Measurements from ENCODE around the gene HNRNPU. TPM values are rescaled to one million over a fixed set of nuclear protein-coding genes. Genes with fewer than 3 reads are reported as not detected.

HNRNPU gene
- total and polyA plus RNA-seq, 2 of the 13 experiments (the other 11 are each of a cell fraction or from before 2014, with no cell fraction given), result 101 to 508 TPM

DNA sequence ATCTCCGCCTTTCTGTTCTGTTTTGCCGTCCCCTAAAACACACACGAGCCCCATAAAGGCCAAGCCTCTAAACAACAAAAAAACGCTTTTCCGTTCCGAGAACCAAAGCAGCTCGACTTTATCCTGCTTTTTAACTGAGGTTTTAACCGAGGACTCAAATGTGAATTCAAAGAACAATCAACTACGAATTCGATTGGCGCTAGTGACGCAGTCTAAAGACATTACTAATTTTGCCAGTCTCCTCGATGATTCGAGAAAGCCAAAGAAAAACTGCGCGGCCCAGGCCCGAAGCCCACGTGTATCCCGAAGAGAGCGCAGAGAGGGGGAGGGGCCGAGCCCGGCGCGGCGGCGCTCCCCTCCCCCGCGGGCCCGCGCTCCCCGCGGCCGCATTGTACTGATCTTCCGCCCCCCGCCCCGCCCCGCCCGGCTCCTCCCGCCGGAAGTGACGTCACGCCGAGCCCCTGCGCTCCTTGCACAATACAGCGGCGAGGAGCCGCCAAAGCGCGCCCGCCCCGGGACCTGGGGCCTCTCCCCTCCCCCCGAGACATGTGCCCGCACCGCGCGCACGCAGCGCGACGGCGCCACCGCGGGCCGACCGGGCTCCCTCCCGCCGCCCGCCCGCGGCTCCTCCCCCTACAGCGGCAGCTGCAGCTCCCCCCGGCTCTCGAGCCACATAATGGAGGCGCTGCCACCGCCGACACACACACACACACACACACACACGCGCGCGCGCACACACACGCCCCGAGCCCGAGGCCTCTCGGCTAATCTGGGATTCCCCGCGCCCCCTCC is 1.4 kb downstream of the HNRNPU start (continued):
- TF ChIP-seq KDM5B (CRISPR knock-in tag; IDR thresholded peaks at IDR 0.05; ENCODE audit: borderline replicate concordance) (0 out of 2 replicates have a peak, but pooled peaks have one; percentile 6), ZNF619 (CRISPR knock-in tag; IDR thresholded peaks at IDR 0.05) (no peak), JUND (CRISPR knock-in tag; IDR thresholded peaks at IDR 0.05) (peak; percentile 62; the same call in 1 of the 2 replicates), HDAC2 (CRISPR knock-in tag; IDR thresholded peaks at IDR 0.05) (peak; percentile 52; the same call in 1 of the 2 replicates), ATF7-NPFF (CRISPR knock-in tag; IDR thresholded peaks at IDR 0.05; ENCODE audit: low read depth) (peak; percentile 44; the same call in 1 of the 2 replicates), CBX2 (IDR thresholded peaks at IDR 0.05; ENCODE audit: low read depth, low read length) (no peak), CBX2 (CRISPR knock-in tag; IDR thresholded peaks at IDR 0.05; ENCODE audit: low read depth) (no peak), MAFK (conservative IDR thresholded peaks at IDR 0.05 in 1 of 2, IDR thresholded peaks at IDR 0.05 in 1 of 2; ENCODE audit: low read length in 2 of 2) (no peak), HMG20B (CRISPR knock-in tag; conservative IDR thresholded peaks at IDR 0.05) (no peak), MAZ (IDR thresholded peaks at IDR 0.05; ENCODE audit: borderline replicate concordance, low read depth, low read length) (peak; percentile 76), MAZ (CRISPR knock-in tag; IDR thresholded peaks at IDR 0.05; ENCODE audit: low read depth) (peak; percentile 83; the same call in 1 of the 2 replicates), ZNF550 (CRISPR knock-in tag; IDR thresholded peaks at IDR 0.05; ENCODE audit: borderline replicate concordance) (no peak), ZNF441 (CRISPR knock-in tag; IDR thresholded peaks at IDR 0.05; ENCODE audit: borderline replicate concordance) (0 out of 2 replicates have a peak, but pooled peaks have one; percentile 47), PCBP1 (IDR thresholded peaks at IDR 0.05; ENCODE audit: borderline replicate concordance, low read depth, low read length) (no peak), SALL2 (CRISPR knock-in tag; IDR thresholded peaks at IDR 0.05) (peak; percentile 81), ZNF138 (CRISPR knock-in tag; IDR thresholded peaks at IDR 0.05; ENCODE audit: low read depth) (no peak), SIX1 (CRISPR knock-in tag; IDR thresholded peaks at IDR 0.05; ENCODE audit: borderline replicate concordance) (no peak), ISX (CRISPR knock-in tag; conservative IDR thresholded peaks at IDR 0.05) (no peak), EZH2 (conservative IDR thresholded peaks at IDR 0.05; ENCODE audit: low read depth, low read length) (no peak)
- TF ChIP-seq, protein P1, sequence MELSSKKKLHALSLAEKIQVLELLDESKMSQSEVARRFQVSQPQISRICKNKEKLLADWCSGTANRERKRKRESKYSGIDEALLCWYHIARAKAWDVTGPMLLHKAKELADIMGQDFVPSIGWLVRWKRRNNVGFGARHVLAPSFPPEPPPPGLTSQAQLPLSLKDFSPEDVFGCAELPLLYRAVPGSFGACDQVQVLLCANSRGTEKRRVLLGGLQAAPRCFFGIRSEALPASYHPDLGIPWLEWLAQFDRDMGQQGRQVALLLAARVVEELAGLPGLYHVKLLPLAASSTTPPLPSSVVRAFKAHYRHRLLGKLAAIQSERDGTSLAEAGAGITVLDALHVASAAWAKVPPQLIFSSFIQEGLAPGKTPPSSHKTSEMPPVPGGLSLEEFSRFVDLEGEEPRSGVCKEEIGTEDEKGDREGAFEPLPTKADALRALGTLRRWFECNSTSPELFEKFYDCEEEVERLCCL (CRISPR knock-in tag; IDR thresholded peaks at IDR 0.05; ENCODE audit: borderline replicate concordance), result no peak
- TF ChIP-seq, protein P2, sequence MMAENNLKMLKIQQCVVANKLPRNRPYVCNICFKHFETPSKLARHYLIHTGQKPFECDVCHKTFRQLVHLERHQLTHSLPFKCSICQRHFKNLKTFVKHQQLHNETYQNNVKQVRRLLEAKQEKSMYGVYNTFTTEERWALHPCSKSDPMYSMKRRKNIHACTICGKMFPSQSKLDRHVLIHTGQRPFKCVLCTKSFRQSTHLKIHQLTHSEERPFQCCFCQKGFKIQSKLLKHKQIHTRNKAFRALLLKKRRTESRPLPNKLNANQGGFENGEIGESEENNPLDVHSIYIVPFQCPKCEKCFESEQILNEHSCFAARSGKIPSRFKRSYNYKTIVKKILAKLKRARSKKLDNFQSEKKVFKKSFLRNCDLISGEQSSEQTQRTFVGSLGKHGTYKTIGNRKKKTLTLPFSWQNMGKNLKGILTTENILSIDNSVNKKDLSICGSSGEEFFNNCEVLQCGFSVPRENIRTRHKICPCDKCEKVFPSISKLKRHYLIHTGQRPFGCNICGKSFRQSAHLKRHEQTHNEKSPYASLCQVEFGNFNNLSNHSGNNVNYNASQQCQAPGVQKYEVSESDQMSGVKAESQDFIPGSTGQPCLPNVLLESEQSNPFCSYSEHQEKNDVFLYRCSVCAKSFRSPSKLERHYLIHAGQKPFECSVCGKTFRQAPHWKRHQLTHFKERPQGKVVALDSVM (CRISPR knock-in tag; IDR thresholded peaks at IDR 0.05), result peak; percentile 35
- TF ChIP-seq, protein P3, sequence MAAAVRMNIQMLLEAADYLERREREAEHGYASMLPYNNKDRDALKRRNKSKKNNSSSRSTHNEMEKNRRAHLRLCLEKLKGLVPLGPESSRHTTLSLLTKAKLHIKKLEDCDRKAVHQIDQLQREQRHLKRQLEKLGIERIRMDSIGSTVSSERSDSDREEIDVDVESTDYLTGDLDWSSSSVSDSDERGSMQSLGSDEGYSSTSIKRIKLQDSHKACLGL (CRISPR knock-in tag; IDR thresholded peaks at IDR 0.05), result peak; percentile 89; the same call in 1 of the 2 replicates
- TF ChIP-seq, protein P4, sequence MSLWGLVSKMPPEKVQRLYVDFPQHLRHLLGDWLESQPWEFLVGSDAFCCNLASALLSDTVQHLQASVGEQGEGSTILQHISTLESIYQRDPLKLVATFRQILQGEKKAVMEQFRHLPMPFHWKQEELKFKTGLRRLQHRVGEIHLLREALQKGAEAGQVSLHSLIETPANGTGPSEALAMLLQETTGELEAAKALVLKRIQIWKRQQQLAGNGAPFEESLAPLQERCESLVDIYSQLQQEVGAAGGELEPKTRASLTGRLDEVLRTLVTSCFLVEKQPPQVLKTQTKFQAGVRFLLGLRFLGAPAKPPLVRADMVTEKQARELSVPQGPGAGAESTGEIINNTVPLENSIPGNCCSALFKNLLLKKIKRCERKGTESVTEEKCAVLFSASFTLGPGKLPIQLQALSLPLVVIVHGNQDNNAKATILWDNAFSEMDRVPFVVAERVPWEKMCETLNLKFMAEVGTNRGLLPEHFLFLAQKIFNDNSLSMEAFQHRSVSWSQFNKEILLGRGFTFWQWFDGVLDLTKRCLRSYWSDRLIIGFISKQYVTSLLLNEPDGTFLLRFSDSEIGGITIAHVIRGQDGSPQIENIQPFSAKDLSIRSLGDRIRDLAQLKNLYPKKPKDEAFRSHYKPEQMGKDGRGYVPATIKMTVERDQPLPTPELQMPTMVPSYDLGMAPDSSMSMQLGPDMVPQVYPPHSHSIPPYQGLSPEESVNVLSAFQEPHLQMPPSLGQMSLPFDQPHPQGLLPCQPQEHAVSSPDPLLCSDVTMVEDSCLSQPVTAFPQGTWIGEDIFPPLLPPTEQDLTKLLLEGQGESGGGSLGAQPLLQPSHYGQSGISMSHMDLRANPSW (CRISPR knock-in tag; IDR thresholded peaks at IDR 0.05; ENCODE audit: borderline replicate concordance), result no peak

Measured in HepG2 (cell line).